Measurements from ENCODE around the gene SIX5.
"Not testable (repeated sequence)": the region's sequence is repeated elsewhere in the genome, so short reads cannot be mapped to it uniquely, and the experiment has no call there.

SIX5 gene

GRCh38 chr19:45804140-45804958, 35.3 kb upstream of the SIX5 start:
- no peak for DNase-seq (ENCODE audit: extremely low read depth, low read depth)
- no peak for TF ChIP-seq CTCF (IDR thresholded peaks at IDR 0.05; ENCODE audit: low read depth, low read length, missing control alignments)
- H3K4me3 ChIP-seq (replicated peaks; ENCODE audit: low read depth, low read length), result no peak overlapping the region

GRCh38 chr19:45801603-45802175, 32.6 kb upstream of the SIX5 start:
- no peak for DNase-seq (ENCODE audit: extremely low read depth, low read depth)
- no peak for TF ChIP-seq CTCF (IDR thresholded peaks at IDR 0.05; ENCODE audit: low read depth, low read length, missing control alignments)
- no peak overlapping the region for H3K4me3 ChIP-seq (replicated peaks; ENCODE audit: low read depth, low read length)

GRCh38 chr19:45800070-45800553, 31.1 kb upstream of the SIX5 start:
- DNase-seq (ENCODE audit: extremely low read depth, low read depth), result no peak
- TF ChIP-seq CTCF (IDR thresholded peaks at IDR 0.05; ENCODE audit: low read depth, low read length, missing control alignments), result no peak
- H3K4me3 ChIP-seq (replicated peaks; ENCODE audit: low read depth, low read length), result no peak overlapping the region

GRCh38 chr19:45799541-45799940, 30.5 kb upstream of the SIX5 start:
- not testable (repeated sequence) for DNase-seq (ENCODE audit: extremely low read depth, low read depth); H3K4me3 ChIP-seq (replicated peaks; ENCODE audit: low read depth, low read length)

GRCh38 chr19:45798995-45799517, 30.0 kb upstream of the SIX5 start:
- peak; percentile 78 for TF ChIP-seq CTCF (IDR thresholded peaks at IDR 0.05; ENCODE audit: low read depth, low read length, missing control alignments)
- no peak overlapping the region for H3K4me3 ChIP-seq (replicated peaks; ENCODE audit: low read depth, low read length)
- no peak for DNase-seq (ENCODE audit: extremely low read depth, low read depth)

GRCh38 chr19:45794627-45795026, 25.6 kb upstream of the SIX5 start:
- no peak overlapping the region for H3K4me3 ChIP-seq (replicated peaks; ENCODE audit: low read depth, low read length)
- TF ChIP-seq CTCF (IDR thresholded peaks at IDR 0.05; ENCODE audit: low read depth, low read length, missing control alignments), result no peak
- no peak for DNase-seq (ENCODE audit: extremely low read depth, low read depth)

GRCh38 chr19:45793876-45794275, 24.8 kb upstream of the SIX5 start:
- TF ChIP-seq CTCF (IDR thresholded peaks at IDR 0.05; ENCODE audit: low read depth, low read length, missing control alignments), result no peak
- no peak for DNase-seq (ENCODE audit: extremely low read depth, low read depth)
- H3K4me3 ChIP-seq (replicated peaks; ENCODE audit: low read depth, low read length), result no peak overlapping the region
